ENCODE results near the gene REXO1.

DNA sequence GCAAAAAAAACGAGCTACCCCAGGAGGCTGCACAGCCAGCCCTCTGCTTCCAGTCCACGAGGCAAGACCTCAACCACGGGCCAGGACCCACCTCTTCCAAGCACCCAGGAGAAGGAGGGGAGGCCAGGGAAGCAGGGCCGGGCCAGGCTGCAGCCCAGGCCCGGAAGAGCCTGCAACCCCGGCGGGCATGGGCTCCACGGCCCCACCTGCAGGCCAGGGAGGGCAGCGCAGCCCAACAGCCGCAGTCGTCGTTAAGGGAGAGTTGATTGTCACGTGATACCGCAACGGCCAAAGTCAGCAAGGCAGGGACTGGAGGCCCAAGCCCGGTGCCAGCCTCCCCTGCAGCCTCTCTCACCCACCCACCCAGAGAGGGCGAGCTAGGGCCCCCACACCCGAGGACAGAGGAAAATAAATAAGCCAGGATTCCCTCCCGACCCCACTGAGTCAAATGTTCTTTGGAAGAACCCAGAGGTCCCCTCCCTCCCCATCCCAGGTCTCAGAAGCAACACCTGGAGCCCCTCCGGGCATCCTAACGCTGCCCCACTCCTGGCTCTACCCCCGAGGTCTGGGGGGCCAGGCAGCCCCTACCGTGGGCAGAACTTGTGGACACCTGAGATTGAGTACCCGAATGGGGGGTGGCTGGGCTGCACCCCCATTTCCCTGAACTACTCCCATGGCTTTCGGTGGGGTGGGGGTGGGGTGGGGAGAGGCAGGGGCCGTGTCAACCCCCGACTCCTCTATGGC, 5.2 kb upstream of the REXO1 start:
- no peak for TF ChIP-seq SIN3A (IDR thresholded peaks at IDR 0.05; ENCODE audit: low read depth)
- TF ChIP-seq, protein P1, sequence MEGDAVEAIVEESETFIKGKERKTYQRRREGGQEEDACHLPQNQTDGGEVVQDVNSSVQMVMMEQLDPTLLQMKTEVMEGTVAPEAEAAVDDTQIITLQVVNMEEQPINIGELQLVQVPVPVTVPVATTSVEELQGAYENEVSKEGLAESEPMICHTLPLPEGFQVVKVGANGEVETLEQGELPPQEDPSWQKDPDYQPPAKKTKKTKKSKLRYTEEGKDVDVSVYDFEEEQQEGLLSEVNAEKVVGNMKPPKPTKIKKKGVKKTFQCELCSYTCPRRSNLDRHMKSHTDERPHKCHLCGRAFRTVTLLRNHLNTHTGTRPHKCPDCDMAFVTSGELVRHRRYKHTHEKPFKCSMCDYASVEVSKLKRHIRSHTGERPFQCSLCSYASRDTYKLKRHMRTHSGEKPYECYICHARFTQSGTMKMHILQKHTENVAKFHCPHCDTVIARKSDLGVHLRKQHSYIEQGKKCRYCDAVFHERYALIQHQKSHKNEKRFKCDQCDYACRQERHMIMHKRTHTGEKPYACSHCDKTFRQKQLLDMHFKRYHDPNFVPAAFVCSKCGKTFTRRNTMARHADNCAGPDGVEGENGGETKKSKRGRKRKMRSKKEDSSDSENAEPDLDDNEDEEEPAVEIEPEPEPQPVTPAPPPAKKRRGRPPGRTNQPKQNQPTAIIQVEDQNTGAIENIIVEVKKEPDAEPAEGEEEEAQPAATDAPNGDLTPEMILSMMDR (IDR thresholded peaks at IDR 0.05 in 2 of 3, conservative IDR thresholded peaks at IDR 0.05 in 1 of 3; ENCODE audit: borderline replicate concordance in 1 of 3, insufficient read depth in 1 of 3, low read depth in 2 of 3, low read length in 2 of 3): peak in 2 of 3 experiments; percentile 83 to 98; a peak in 4 of 6 replicates
